Astrocyte of the spinal cord (primary cell): Measurements from ENCODE around the gene AZGP1.
"Not testable (repeated sequence)": the region's sequence is repeated elsewhere in the genome, so short reads cannot be mapped to it uniquely, and the experiment has no call there.

Experiments used
- DNase-seq: peaks from one replicate; pipeline ENCODE4 v3.0.0; 2011; ENCODE audit warnings: low read depth, low spot score
- H3K4me3 ChIP-seq: 2 replicates; pipeline ENCODE4 v1.5.1; 2011; ENCODE audit warnings: low read depth, mild to moderate bottlenecking, low read length, moderate library complexity
- CTCF ChIP-seq: IDR thresholded peaks from 2 replicates; pipeline ENCODE4 v1.5.1; 2012; ENCODE audit warnings: low read depth, mild to moderate bottlenecking, low read length, inconsistent platforms
- in situ Hi-C: cut with HindIII; loops from 2 replicates; pipeline ENCODE4 v1.10.0; 2017; ENCODE audit warnings: low sequenced_read_pairs

The AZGP1 gene

GRCh38 chr7:99984593-99984992, 8.8 kb upstream of the AZGP1 start:
- no peak for TF ChIP-seq CTCF
- in situ Hi-C loops = no loop called here
- DNase-seq = no peak
- no peak overlapping the region for H3K4me3 ChIP-seq

- in situ Hi-C loops, DNase-seq, H3K4me3 ChIP-seq: not testable (repeated sequence)
Measured at GRCh38 chr7:99981066-99981465, 5.2 kb upstream of the AZGP1 start.

GRCh38 chr7:99980448-99980872, 4.6 kb upstream of the AZGP1 start:
- H3K4me3 ChIP-seq, in situ Hi-C loops, DNase-seq: not testable (repeated sequence)

- DNase-seq, in situ Hi-C loops, H3K4me3 ChIP-seq: not testable (repeated sequence)
- TF ChIP-seq CTCF = peak; percentile 49
Measured at GRCh38 chr7:99979814-99980225, 4.0 kb upstream of the AZGP1 start.

- no peak overlapping the region for H3K4me3 ChIP-seq
- no peak for DNase-seq
- no peak for TF ChIP-seq CTCF
- in situ Hi-C loops = no loop called here
Measured at GRCh38 chr7:99976626-99977025, 795 bp upstream of the AZGP1 start.

GRCh38 chr7:99974681-99975080, 1.1 kb downstream of the AZGP1 start:
- H3K4me3 ChIP-seq = no peak overlapping the region
- no peak for DNase-seq
- in situ Hi-C loops = no loop called here
- no peak for TF ChIP-seq CTCF

- H3K4me3 ChIP-seq, in situ Hi-C loops, DNase-seq: not testable (repeated sequence)
Measured at GRCh38 chr7:99973817-99974216, 2.0 kb downstream of the AZGP1 start.

GRCh38 chr7:99971242-99971641, 4.6 kb downstream of the AZGP1 start:
- in situ Hi-C loops = no loop called here
- TF ChIP-seq CTCF = no peak
- H3K4me3 ChIP-seq = no peak overlapping the region
- DNase-seq = no peak

- DNase-seq, in situ Hi-C loops, H3K4me3 ChIP-seq: not testable (repeated sequence)
Measured at GRCh38 chr7:99969813-99970212, 6.0 kb downstream of the AZGP1 start.
